Lung (tissue), 12 donors: Measurements from ENCODE around the gene NEURL1B. TPM values are rescaled to one million over a fixed set of nuclear protein-coding genes. Genes with fewer than 3 reads are reported as not detected.

Experiments used
- ATAC-seq: fragments of 200-7000 bp; cut with Tn5 transposase; one replicate; pipeline ENCODE4 v1.9.1; 2020; ENCODE audit warnings: moderate number of reproducible peaks; ENCODE audit not compliant: insufficient read depth, low FRiP score
- DNase-seq, 3 donors: peaks; one replicate each; pipeline ENCODE4 v3.0.0-alpha.2; 2013 to 2017
- H3K27ac ChIP-seq, 2 donors: one replicate each; pipeline ENCODE4 v1.5.1; 2013; ENCODE audit warnings: mild to moderate bottlenecking in 2 of 2, moderate library complexity in 2 of 2, control low read depth in 1 of 2, inconsistent platforms in 1 of 2, low read depth in 1 of 2, low read length in 1 of 2
- H3K27me3 ChIP-seq, 3 donors: one replicate each; pipeline ENCODE4 v1.5.1; 2013; ENCODE audit warnings: low read length in 2 of 3; ENCODE audit not compliant: control insufficient read depth in 3 of 3, insufficient read depth in 3 of 3
- H3K36me3 ChIP-seq, 4 donors: one replicate each; pipeline ENCODE4 v1.5.1; 2013; ENCODE audit warnings: low read length in 4 of 4, mild to moderate bottlenecking in 1 of 4, moderate library complexity in 1 of 4; ENCODE audit not compliant: control insufficient read depth in 4 of 4, insufficient read depth in 4 of 4
- H3K4me1 ChIP-seq, 5 donors: one replicate each; pipeline ENCODE4 v1.5.1; 2013; ENCODE audit warnings: low read length in 5 of 5, mild to moderate bottlenecking in 2 of 5, moderate library complexity in 1 of 5; ENCODE audit not compliant: control insufficient read depth in 5 of 5, insufficient read depth in 5 of 5
- H3K4me3 ChIP-seq: one replicate; pipeline ENCODE4 v1.5.1; 2013; ENCODE audit warnings: mild to moderate bottlenecking, control low read depth, moderate library complexity
- H3K9ac ChIP-seq, 2 donors: one replicate each; pipeline ENCODE4 v1.5.1; 2013; ENCODE audit warnings: low read length in 2 of 2, control low read depth in 1 of 2; ENCODE audit not compliant: insufficient read depth in 1 of 2
- H3K9me3 ChIP-seq, 4 donors: one replicate each; pipeline ENCODE4 v1.5.1; 2013; ENCODE audit warnings: low read length in 3 of 4, mild to moderate bottlenecking in 1 of 4, moderate library complexity in 1 of 4; ENCODE audit not compliant: control insufficient read depth in 4 of 4, insufficient read depth in 3 of 4
- WGBS, 2 donors: extraction: QIAGEN DNeasy Blood & Tissue Kit; methylation state at CpG; one replicate each; pipeline ENCODE4 v1.1.7; 2013; 5-methylcytosine and 5-hydroxymethylcytosine counted together
- polyA plus RNA-seq, 2 donors: library from polyadenylated mRNA; stranded (reverse); fragments of 200-250 nt; gene quantifications; one replicate each; pipeline ENCODE4 v1.2.1, GENCODE V29; 2013
- total RNA-seq, 2 donors: library from RNA; depleted of rRNA in 1 of 2; stranded (reverse); fragments of >200 nt in 1 of 2; gene quantifications; one replicate each; pipeline ENCODE4 v1.2.1, GENCODE V29; 2014 to 2021
- TF ChIP-seq, protein P1 (sequence below): IDR thresholded peaks from 2 replicates; pipeline ENCODE4 v1.5.1; 2012; ENCODE audit warnings: mild to moderate bottlenecking; ENCODE audit errors: control extremely low read depth, extremely low read depth
- donor health status: control.
- donor health status: control.
- donor health status: Bipolar disorder and iron deficiency.
- donor health status: healthy.
- donor health status: DM: yes; HTN: yes; CAD: no.

Gene NEURL1B
- total and polyA plus RNA-seq, 4 donors = 5.1 to 26.4 (median 11.8) TPM

DNA sequence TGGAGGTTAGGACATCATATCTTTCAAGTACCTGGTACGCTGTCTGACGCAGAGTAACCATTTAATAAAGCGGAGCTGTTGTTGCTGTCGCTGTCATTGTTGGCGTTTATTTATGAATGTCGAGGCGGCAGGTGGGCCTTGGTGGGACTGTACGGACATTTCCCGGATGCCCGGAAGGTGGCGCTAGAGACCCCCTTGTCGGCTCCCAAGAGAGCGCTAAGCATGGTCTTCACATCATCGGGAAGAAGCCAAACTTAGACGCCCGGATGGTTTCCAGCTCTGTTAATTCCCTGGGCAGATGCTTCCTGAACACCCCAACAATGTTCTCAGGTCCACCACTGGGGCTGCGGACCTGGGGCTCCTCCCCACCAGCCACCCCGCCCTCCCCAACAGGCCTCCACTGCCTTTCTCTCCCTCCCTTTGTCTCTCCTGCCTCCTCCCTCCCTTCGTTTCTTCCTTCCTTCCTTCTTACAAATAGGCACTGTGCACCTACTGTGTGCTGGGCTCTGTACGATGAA lies 75.8 kb downstream of the NEURL1B start:
- Histone ChIP-seq H3K27me3 (no peaks in the 10 kb centered on the region), H3K36me3 (no peaks in the 10 kb centered on the region), H3K4me1 (peaks cover 0 to 29% (median 8%) of the 10 kb centered on the region in 5 donors), H3K9ac (peak overlapping the region in 1 of 2 donors; percentile 3), H3K27ac (peak overlapping the region in 1 of 2 donors; percentile 88), H3K4me3 (no peak overlapping the region), H3K9me3 (no peaks in the 10 kb centered on the region)
- peak; percentile 68 for ATAC-seq
- WGBS, 2 donors = 5 to 6% methylated on average over 20 of the region's 20 CpGs
- peak; percentile 83 to 88 (median 86) for DNase-seq
- TF ChIP-seq, protein P1, sequence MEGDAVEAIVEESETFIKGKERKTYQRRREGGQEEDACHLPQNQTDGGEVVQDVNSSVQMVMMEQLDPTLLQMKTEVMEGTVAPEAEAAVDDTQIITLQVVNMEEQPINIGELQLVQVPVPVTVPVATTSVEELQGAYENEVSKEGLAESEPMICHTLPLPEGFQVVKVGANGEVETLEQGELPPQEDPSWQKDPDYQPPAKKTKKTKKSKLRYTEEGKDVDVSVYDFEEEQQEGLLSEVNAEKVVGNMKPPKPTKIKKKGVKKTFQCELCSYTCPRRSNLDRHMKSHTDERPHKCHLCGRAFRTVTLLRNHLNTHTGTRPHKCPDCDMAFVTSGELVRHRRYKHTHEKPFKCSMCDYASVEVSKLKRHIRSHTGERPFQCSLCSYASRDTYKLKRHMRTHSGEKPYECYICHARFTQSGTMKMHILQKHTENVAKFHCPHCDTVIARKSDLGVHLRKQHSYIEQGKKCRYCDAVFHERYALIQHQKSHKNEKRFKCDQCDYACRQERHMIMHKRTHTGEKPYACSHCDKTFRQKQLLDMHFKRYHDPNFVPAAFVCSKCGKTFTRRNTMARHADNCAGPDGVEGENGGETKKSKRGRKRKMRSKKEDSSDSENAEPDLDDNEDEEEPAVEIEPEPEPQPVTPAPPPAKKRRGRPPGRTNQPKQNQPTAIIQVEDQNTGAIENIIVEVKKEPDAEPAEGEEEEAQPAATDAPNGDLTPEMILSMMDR = peak; percentile 90

DNA sequence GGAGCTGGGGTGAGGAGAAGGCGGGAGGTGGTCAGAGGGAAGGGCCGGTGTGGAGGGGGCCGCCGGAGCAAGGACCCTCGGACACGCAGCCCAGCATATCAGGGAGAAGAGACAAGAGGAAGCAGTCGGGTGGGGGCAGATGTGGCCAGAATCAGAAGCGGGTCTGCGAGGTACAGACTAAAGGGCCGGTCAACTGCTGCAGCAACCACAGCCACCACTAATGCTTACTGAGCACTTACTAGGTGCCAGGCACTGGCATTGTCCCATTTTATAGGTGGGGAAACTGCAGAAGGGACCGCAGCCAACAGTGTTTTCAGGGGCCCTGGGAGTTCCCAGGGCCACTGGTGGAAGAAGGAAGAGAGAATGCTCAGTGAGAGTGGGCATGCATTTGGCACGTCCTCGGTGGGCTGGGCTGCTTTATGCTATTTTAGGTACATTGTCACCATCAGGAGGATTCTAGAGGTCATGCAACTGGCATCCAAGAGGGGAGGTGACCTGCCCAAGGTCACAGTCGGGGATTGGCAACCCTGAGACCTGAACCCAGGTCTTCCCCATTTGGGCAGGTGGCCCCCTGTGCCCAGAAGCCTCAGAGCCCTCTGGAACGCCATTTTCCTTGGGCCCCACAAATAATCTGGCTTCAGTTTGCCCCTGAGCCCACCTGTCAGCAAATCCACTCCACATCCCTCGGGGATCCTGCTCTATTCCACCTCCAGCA lies 76.6 kb downstream of the NEURL1B start:
- no peak overlapping the region for H3K4me3 ChIP-seq
- WGBS, 2 donors = 79 to 82% methylated on average over 15 to 16 of the region's 16 CpGs
- TF ChIP-seq, protein P1 = no peak
- H3K4me1 ChIP-seq = peaks cover 0 to 29% (median 13%) of the 10 kb centered on the region in 5 donors
- H3K9me3 ChIP-seq = no peaks in the 10 kb centered on the region
- DNase-seq (no peak), ATAC-seq (no peak)
- H3K27ac ChIP-seq = peak overlapping the region in 1 of 2 donors; percentile 32
- no peak overlapping the region for H3K9ac ChIP-seq
- H3K36me3 ChIP-seq = no peaks in the 10 kb centered on the region
- H3K27me3 ChIP-seq = no peaks in the 10 kb centered on the region

DNA sequence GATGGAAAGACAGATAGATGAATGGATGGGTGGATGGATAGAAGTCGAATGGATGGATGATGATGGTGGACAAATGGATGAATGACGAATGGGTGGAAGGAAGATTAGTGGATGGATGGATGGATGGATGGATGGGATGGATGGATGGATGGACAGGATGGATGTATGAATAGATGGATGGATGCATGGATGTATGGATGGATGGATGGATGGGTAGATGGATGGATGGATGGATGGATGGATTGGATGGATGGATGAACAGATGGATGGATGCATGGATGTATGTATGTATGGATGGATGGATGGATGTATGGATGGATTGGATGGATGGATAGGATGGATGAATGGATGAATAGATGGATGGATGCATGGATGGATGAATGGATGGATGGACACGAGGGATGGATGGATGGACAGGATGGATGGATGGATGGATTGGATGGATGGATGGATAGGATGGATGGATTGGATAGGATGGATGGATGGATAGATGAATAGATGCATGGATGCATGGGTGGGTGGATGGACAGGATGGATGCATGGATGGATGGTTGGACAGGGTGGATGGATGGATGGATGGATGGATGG lies 77.6 kb downstream of the NEURL1B start:
- DNase-seq (no peak), ATAC-seq (no peak)
- Histone ChIP-seq H3K36me3 (no peaks in the 10 kb centered on the region), H3K4me1 (peaks cover 0 to 26% (median 11%) of the 10 kb centered on the region in 5 donors), H3K9ac (peak overlapping the region in 1 of 2 donors; percentile 30), H3K9me3 (no peaks in the 10 kb centered on the region), H3K27me3 (no peaks in the 10 kb centered on the region), H3K4me3 (no peak overlapping the region), H3K27ac (no peak overlapping the region)
- 92 to 93% methylated on average over 3 of the region's 3 CpGs for whole genome bisulfite sequencing, 2 donors
- TF ChIP-seq, protein P1 = no peak
